ENCODE measurements around the gene PHF24. TPM values are rescaled to one million over a fixed set of nuclear protein-coding genes. Genes with fewer than 3 reads are reported as not detected.
A peak's percentile ranks its signal among the peaks of the same experiment; 100 is the strongest.
"Not testable (repeated sequence)": the region's sequence is repeated elsewhere in the genome, so short reads cannot be mapped to it uniquely, and the experiment has no call there.

PHF24 gene
- total RNA-seq, 2 donors from 2014 or later: 0.27 to 0.35 TPM

- H3K9me3 ChIP-seq: no peaks in the 10 kb centered on the region
- ATAC-seq (ENCODE audit: insufficient number of reproducible peaks, low FRiP score, low read depth) (no peak), DNase-seq (ENCODE audit: low spot score) (no peak)
- no peaks in the 10 kb centered on the region for H3K36me3 ChIP-seq
- no peak overlapping the region for H3K27ac ChIP-seq
- no peaks in the 10 kb centered on the region for H3K4me1 ChIP-seq (ENCODE audit: control insufficient read depth in 1 of 2, low read depth in 2 of 2)
- H3K4me3 ChIP-seq: no peak overlapping the region
- no peak for TF ChIP-seq CTCF (IDR thresholded peaks at IDR 0.05)
- no peaks in the 10 kb centered on the region for H3K27me3 ChIP-seq (replicated peaks; ENCODE audit: insufficient read depth)
Observed at GRCh38 chr9:34948451-34948850, 9.6 kb upstream of the PHF24 start.

- no peak for TF ChIP-seq CTCF (IDR thresholded peaks at IDR 0.05)
- ATAC-seq (ENCODE audit: insufficient number of reproducible peaks, low FRiP score, low read depth) (no peak), DNase-seq (ENCODE audit: low spot score) (no peak)
- Histone ChIP-seq H3K4me3 (no peak overlapping the region), H3K36me3 (no peaks in the 10 kb centered on the region), H3K4me1 (ENCODE audit: control insufficient read depth in 1 of 2, low read depth in 2 of 2) (peaks cover 5 to 10% of the 10 kb centered on the region in 2 donors), H3K27me3 (replicated peaks; ENCODE audit: insufficient read depth) (no peaks in the 10 kb centered on the region), H3K27ac (no peak overlapping the region), H3K9me3 (no peaks in the 10 kb centered on the region)
Observed at GRCh38 chr9:34954225-34954624, 3.9 kb upstream of the PHF24 start.

GRCh38 chr9:34956066-34956465 is 2.0 kb upstream of the PHF24 start:
- DNase-seq (ENCODE audit: low spot score); H3K27me3 ChIP-seq (replicated peaks; ENCODE audit: insufficient read depth); H3K9me3 ChIP-seq; H3K27ac ChIP-seq; H3K36me3 ChIP-seq; ATAC-seq (ENCODE audit: insufficient number of reproducible peaks, low FRiP score, low read depth); H3K4me3 ChIP-seq: not testable (repeated sequence)
- peaks cover 5 to 10% of the 10 kb centered on the region in 2 donors for H3K4me1 ChIP-seq (ENCODE audit: control insufficient read depth in 1 of 2, low read depth in 2 of 2)

GRCh38 chr9:34956648-34957047 is 1.4 kb upstream of the PHF24 start:
- Histone ChIP-seq H3K27me3 (replicated peaks; ENCODE audit: insufficient read depth) (no peaks in the 10 kb centered on the region), H3K4me3 (no peak overlapping the region), H3K4me1 (ENCODE audit: control insufficient read depth in 1 of 2, low read depth in 2 of 2) (peaks cover 5 to 10% of the 10 kb centered on the region in 2 donors), H3K27ac (no peak overlapping the region), H3K36me3 (no peaks in the 10 kb centered on the region), H3K9me3 (no peaks in the 10 kb centered on the region)
- DNase-seq (ENCODE audit: low spot score) (no peak), ATAC-seq (ENCODE audit: insufficient number of reproducible peaks, low FRiP score, low read depth) (no peak)
- TF ChIP-seq CTCF (IDR thresholded peaks at IDR 0.05): no peak

- no peak for TF ChIP-seq CTCF (IDR thresholded peaks at IDR 0.05)
- Histone ChIP-seq H3K27ac (no peak overlapping the region), H3K36me3 (no peaks in the 10 kb centered on the region), H3K4me1 (ENCODE audit: control insufficient read depth in 1 of 2, low read depth in 2 of 2) (peaks cover 5 to 10% of the 10 kb centered on the region in 2 donors), H3K27me3 (replicated peaks; ENCODE audit: insufficient read depth) (no peaks in the 10 kb centered on the region), H3K4me3 (peak overlapping the region; percentile 65), H3K9me3 (no peaks in the 10 kb centered on the region)
- DNase-seq (ENCODE audit: low spot score): no peak
- no peak for ATAC-seq (ENCODE audit: insufficient number of reproducible peaks, low FRiP score, low read depth)
Observed at GRCh38 chr9:34958411-34958982, 412 bp downstream of the PHF24 start.

- H3K27me3 ChIP-seq (replicated peaks; ENCODE audit: insufficient read depth): no peaks in the 10 kb centered on the region
- no peak for TF ChIP-seq CTCF (IDR thresholded peaks at IDR 0.05)
- no peak for ATAC-seq (ENCODE audit: insufficient number of reproducible peaks, low FRiP score, low read depth)
Observed at GRCh38 chr9:34959461-34959860, 1.4 kb downstream of the PHF24 start.

More at GRCh38 chr9:34959461-34959860, 1.4 kb downstream of the PHF24 start:
- Histone ChIP-seq H3K27ac (no peak overlapping the region), H3K4me3 (no peak overlapping the region), H3K36me3 (no peaks in the 10 kb centered on the region), H3K4me1 (ENCODE audit: control insufficient read depth in 1 of 2, low read depth in 2 of 2) (peaks cover 5 to 10% of the 10 kb centered on the region in 2 donors), H3K9me3 (no peaks in the 10 kb centered on the region)
- no peak for DNase-seq (ENCODE audit: low spot score)

Data from thoracic aorta (tissue), 2 donors.